ENCODE data around the gene TAF10. TPM values are rescaled to one million over a fixed set of nuclear protein-coding genes. Genes with fewer than 3 reads are reported as not detected.

TAF10 gene
- total RNA-seq, 6 experiments from 2014 or later: 47.3 to 81.9 (median 60.4) TPM

DNA sequence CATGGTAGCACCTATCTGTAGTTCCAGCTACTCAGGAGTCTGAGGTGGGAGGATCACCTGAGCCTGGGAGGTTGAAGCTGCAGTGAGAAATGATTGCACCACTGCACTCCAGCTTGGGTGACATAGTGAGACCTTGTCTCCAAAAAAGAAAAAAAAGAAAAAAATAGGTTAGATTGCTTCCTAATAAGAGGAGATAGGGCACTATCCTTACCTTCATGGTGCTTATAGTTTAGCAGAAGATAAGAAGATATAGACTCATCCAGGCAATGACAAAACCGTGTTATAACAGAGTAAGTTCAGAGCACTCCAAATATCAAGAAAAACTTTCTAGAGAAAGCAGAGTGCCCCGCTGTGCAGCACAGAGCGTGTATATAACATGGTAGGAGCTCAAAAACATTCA lies 50.7 kb downstream of the TAF10 start:
- peaks cover 0 to under 1% (median 0%) of the 10 kb centered on the region in 4 donors for H3K4me1 ChIP-seq
- intact Hi-C loops (cut with DNase I): no loop called here
- 93% methylated on average over 3 of the region's 3 CpGs for WGBS (ENCODE audit: insufficient coverage, low coverage, low lambda C conversion rate, missing lambda C conversion rate)
- no peaks in the 10 kb centered on the region for H3K27me3 ChIP-seq
- no peak overlapping the region for H3K27ac ChIP-seq
- H3K36me3 ChIP-seq: no peaks in the 10 kb centered on the region
- TF ChIP-seq POLR2A (IDR thresholded peaks at IDR 0.05): no peak
- TF ChIP-seq, protein P1, sequence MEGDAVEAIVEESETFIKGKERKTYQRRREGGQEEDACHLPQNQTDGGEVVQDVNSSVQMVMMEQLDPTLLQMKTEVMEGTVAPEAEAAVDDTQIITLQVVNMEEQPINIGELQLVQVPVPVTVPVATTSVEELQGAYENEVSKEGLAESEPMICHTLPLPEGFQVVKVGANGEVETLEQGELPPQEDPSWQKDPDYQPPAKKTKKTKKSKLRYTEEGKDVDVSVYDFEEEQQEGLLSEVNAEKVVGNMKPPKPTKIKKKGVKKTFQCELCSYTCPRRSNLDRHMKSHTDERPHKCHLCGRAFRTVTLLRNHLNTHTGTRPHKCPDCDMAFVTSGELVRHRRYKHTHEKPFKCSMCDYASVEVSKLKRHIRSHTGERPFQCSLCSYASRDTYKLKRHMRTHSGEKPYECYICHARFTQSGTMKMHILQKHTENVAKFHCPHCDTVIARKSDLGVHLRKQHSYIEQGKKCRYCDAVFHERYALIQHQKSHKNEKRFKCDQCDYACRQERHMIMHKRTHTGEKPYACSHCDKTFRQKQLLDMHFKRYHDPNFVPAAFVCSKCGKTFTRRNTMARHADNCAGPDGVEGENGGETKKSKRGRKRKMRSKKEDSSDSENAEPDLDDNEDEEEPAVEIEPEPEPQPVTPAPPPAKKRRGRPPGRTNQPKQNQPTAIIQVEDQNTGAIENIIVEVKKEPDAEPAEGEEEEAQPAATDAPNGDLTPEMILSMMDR (IDR thresholded peaks at IDR 0.05): no peak
- ATAC-seq: no peak
- no peak for DNase-seq
- no peak overlapping the region for H3K4me3 ChIP-seq
- no peaks in the 10 kb centered on the region for H3K9me3 ChIP-seq

Other genes with a start within 250 kb of the TAF10 start
- gene SMPD1, start 221.7 kb downstream of the TAF10 start, total RNA-seq: 10 to 100 TPM; 45.3 to 77.9 (median 57.3) TPM
- gene APBB1, start 193.1 kb downstream of the TAF10 start, total RNA-seq: 1 to 10 TPM; 3.3 to 5.6 (median 3.8) TPM
- gene HPX, start 171.2 kb downstream of the TAF10 start, total RNA-seq: 1,000 to 10,000 TPM; 3,555 to 5,250 (median 4,456) TPM
- 1 to 10 TPM; 5.0 to 8.9 (median 6.7) TPM for gene TRIM3, start 138.3 kb downstream of the TAF10 start, total RNA-seq
- gene ARFIP2, start 130.9 kb downstream of the TAF10 start, total RNA-seq: 10 to 100 TPM; 14.6 to 33.3 (median 23.1) TPM
- 10 to 100 TPM; 10.3 to 33.9 (median 14.1) TPM for gene TIMM10B, start 130.7 kb downstream of the TAF10 start, total RNA-seq
- 10 to 100 TPM in 1 of 6 experiments, 1 to 10 TPM in 5; 1.9 to 10.3 (median 6.1) TPM for gene DNHD1, start 114.9 kb downstream of the TAF10 start, total RNA-seq
- gene RRP8, start 8.6 kb downstream of the TAF10 start, total RNA-seq: 10 to 100 TPM; 11.3 to 17.1 (median 14.2) TPM
- gene ILK, start 8.4 kb downstream of the TAF10 start, total RNA-seq: 10 to 100 TPM; 33.4 to 79.9 (median 55.0) TPM
- 100 to 1,000 TPM in 2 of 6 experiments, 10 to 100 TPM in 4; 62.5 to 159 (median 81.0) TPM for gene TPP1, start 7.2 kb upstream of the TAF10 start, total RNA-seq
- gene DCHS1, start 43.6 kb upstream of the TAF10 start, total RNA-seq: 1 to 10 TPM; 1.8 to 9.2 (median 4.1) TPM
- 10 to 100 TPM; 10.7 to 21.6 (median 17.3) TPM for gene MRPL17, start 71.1 kb upstream of the TAF10 start, total RNA-seq
- under 1 TPM in 1 of 6 experiments, not detected in 5; 0.07 TPM for gene OR2AG2, start 159.8 kb upstream of the TAF10 start, total RNA-seq
- gene OR2AG1, start 170.8 kb upstream of the TAF10 start, total RNA-seq: not detected
- under 1 TPM in 2 of 6 experiments, not detected in 4; 0.04 to 0.49 TPM for gene OR6A2, start 187.5 kb upstream of the TAF10 start, total RNA-seq
- gene OR10A5, start 233.5 kb upstream of the TAF10 start, total RNA-seq: not detected

All from right lobe of liver (tissue), 6 donors.